Activated CD4-positive, alpha-beta memory T cell treated with anti-CD3 and anti-CD28 coated beads for 36 hours (primary cell): ENCODE data around the gene ST6GALNAC3. TPM values are rescaled to one million over a fixed set of nuclear protein-coding genes. Genes with fewer than 3 reads are reported as not detected.

Experiments
- CTCF ChIA-PET: fragments of 350-600 bp; sonication (Branson Sonifier 250); formaldehyde crosslinking; loops from one replicate; lab custom pipeline; 2021; ENCODE audit warnings: antibody characterized with exemption, inconsistent platforms; lab: Charles Lee
- POLR2A ChIA-PET: fragments of 350-600 bp; sonication (Branson Sonifier 250); formaldehyde crosslinking; loops from one replicate; lab custom pipeline; 2021; ENCODE audit warnings: antibody characterized with exemption; lab: Charles Lee
- DNase-seq: peaks from one replicate; pipeline ENCODE4 v3.0.0-alpha.2; 2020
- H3K27ac Mint-ChIP-seq: one replicate; pipeline ENCODE4 v1.8.0; 2021; ENCODE audit warnings: mixed read lengths
- H3K27me3 Mint-ChIP-seq: one replicate; pipeline ENCODE4 v1.8.0; 2021; ENCODE audit warnings: mixed read lengths
- H3K36me3 Mint-ChIP-seq: one replicate; pipeline ENCODE4 v1.8.0; 2021; ENCODE audit warnings: mixed read lengths
- H3K4me1 Mint-ChIP-seq: one replicate; pipeline ENCODE4 v1.8.0; 2021; ENCODE audit warnings: low read depth, mixed read lengths
- H3K4me3 Mint-ChIP-seq: one replicate; pipeline ENCODE4 v1.8.0; 2021; ENCODE audit warnings: mild to moderate bottlenecking, mixed read lengths
- H3K9me3 Mint-ChIP-seq: one replicate; pipeline ENCODE4 v1.8.0; 2021; ENCODE audit warnings: mixed read lengths
- intact Hi-C: fragments of 100-400 bp; cut with micrococcal nuclease; formaldehyde crosslinking; loops from one replicate; pipeline ENCODE4 v1.15.1; 2023
- total RNA-seq, 2 experiments: library from RNA; stranded (reverse); gene quantifications; one replicate each; pipeline ENCODE4 v1.2.3, GENCODE V29; 2021

ST6GALNAC3 gene
- total RNA-seq, 2 experiments from 2014 or later = 0.26 to 0.41 TPM

DNA sequence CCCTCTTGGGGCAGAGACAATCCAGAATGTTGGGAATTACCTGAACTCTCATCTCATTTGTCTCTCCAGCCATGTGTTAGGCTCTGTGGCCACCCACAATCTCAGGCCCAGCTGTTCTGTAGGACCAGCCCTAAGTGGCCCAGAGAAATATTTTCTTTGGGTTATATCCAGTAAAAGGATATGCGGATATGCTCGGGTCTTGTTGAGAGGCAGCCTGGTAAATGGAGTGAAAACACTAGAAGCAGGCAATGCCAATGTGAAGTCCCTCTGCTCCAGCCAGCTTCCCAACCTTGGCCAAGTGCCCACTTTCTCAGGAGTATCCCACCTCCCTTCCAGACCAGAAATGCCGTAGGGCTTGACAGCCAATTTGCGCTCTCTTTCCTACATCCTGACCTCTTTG lies 192.2 kb downstream of the ST6GALNAC3 start:
- Mint-ChIP-seq H3K36me3 (no peaks in the 10 kb centered on the region), H3K4me1 (peaks cover 44% of the 10 kb centered on the region), H3K27me3 (no peaks in the 10 kb centered on the region), H3K27ac (peak overlapping the region; percentile 46), H3K9me3 (no peaks in the 10 kb centered on the region), H3K4me3 (no peak overlapping the region)
- ChIA-PET POLR2A (no interaction called here), CTCF (no interaction called here)
- intact Hi-C loops = loop anchor here (1.0 to 10.0 kb wide), 2 partner anchors 28 to 482 kb away; partner anchors contain the start of gene RABGGTB
- no peak for DNase-seq

DNA sequence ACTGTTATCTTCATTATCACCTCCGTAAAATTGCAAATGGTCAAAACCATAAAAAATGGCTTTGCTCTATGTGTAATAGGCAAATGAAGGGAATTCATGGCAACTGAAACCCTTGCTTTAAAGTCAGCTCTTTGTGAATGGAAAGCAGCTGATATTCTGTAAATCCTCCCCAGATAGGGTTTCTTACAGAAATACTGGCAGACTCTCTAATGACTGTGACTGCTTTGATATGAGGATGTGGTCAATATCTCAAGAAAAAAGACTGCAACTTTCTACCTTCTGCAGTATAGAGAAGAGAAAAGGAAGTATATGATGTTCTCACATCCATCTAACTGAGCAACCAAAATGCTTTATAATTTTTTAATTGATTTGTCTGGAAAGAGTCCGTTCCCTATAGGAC lies 193.1 kb downstream of the ST6GALNAC3 start:
- POLR2A ChIA-PET = interaction anchor here (0.5 to 1.9 kb wide), 2 partner anchors 20 to 113 kb away, joined by 3 to 4 read pairs; no protein-coding TSS in a partner anchor
- Mint-ChIP-seq H3K9me3 (no peaks in the 10 kb centered on the region), H3K27ac (no peak overlapping the region), H3K4me3 (no peak overlapping the region), H3K36me3 (no peaks in the 10 kb centered on the region), H3K27me3 (no peaks in the 10 kb centered on the region), H3K4me1 (peaks cover 46% of the 10 kb centered on the region)
- no peak for DNase-seq
- CTCF ChIA-PET = interaction anchor here (1.1 kb wide), 1 partner anchor 113 kb away, joined by 6 read pairs; no protein-coding TSS in a partner anchor
- intact Hi-C loops = loop anchor here (1.0 to 10.0 kb wide), 3 partner anchors 13 to 483 kb away; partner anchors contain the start of gene RABGGTB

DNA sequence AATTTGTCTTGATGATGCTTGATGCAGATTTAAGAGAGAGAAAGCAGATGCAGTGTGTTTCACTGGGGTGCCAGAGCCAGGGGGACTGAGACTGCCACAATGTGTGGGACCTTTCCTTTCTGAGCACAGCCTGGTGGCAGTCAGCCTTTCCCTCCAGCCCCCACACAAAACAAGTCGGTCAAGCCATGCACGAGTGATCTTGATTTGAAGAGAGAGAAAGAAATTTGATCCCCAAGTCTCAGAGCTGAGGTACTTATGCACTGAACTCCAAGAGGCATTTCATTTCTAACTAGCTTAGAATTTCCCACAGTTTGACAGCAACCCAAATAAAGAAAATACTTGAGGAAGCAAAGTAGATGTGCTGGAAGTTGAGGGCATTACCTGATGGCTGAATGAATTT lies 193.8 kb downstream of the ST6GALNAC3 start:
- no peaks in the 10 kb centered on the region for H3K9me3 Mint-ChIP-seq
- POLR2A ChIA-PET = interaction anchor here (1.9 kb wide), 1 partner anchor 20 kb away, joined by 4 read pairs; no protein-coding TSS in a partner anchor
- no peaks in the 10 kb centered on the region for H3K36me3 Mint-ChIP-seq
- no peak overlapping the region for H3K4me3 Mint-ChIP-seq
- no peaks in the 10 kb centered on the region for H3K27me3 Mint-ChIP-seq
- CTCF ChIA-PET = interaction anchor here (1.1 kb wide), 1 partner anchor 114 kb away, joined by 6 read pairs; no protein-coding TSS in a partner anchor
- DNase-seq = no peak
- H3K27ac Mint-ChIP-seq = no peak overlapping the region
- intact Hi-C loops = loop anchor here (2.0 to 10.0 kb wide), 2 partner anchors 14 to 484 kb away; partner anchors contain the start of gene RABGGTB
- H3K4me1 Mint-ChIP-seq = peaks cover 48% of the 10 kb centered on the region

DNA sequence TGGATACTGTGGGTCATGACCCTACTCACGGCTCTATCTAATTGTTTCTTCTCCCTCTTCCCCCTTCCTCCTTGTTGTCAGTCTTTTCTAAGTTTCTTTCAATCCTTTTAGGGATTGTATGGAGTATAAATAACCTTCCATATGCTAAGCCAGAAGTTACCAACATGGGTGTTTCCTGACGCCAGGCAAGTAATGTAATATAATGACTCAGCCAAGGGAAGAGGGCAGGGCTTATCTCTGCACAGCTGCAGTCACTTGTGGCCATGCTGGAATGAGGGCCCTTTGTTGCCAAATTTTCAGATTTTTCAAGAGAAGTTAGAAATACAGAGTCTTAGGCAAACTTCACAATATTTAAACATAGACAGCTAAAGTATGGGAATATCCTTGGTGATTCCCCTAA lies 194.6 kb downstream of the ST6GALNAC3 start:
- H3K4me3 Mint-ChIP-seq = no peak overlapping the region
- H3K27ac Mint-ChIP-seq = no peak overlapping the region
- DNase-seq = no peak
- no peaks in the 10 kb centered on the region for H3K27me3 Mint-ChIP-seq
- CTCF ChIA-PET = no interaction called here
- peaks cover 48% of the 10 kb centered on the region for H3K4me1 Mint-ChIP-seq
- intact Hi-C loops = loop anchor here (1.0 to 10.0 kb wide), 3 partner anchors 11 to 484 kb away; partner anchors contain the start of gene RABGGTB
- no peaks in the 10 kb centered on the region for H3K9me3 Mint-ChIP-seq
- POLR2A ChIA-PET = interaction anchor here (1.9 kb wide), 1 partner anchor 19 kb away, joined by 4 read pairs; no protein-coding TSS in a partner anchor
- no peaks in the 10 kb centered on the region for H3K36me3 Mint-ChIP-seq

DNA sequence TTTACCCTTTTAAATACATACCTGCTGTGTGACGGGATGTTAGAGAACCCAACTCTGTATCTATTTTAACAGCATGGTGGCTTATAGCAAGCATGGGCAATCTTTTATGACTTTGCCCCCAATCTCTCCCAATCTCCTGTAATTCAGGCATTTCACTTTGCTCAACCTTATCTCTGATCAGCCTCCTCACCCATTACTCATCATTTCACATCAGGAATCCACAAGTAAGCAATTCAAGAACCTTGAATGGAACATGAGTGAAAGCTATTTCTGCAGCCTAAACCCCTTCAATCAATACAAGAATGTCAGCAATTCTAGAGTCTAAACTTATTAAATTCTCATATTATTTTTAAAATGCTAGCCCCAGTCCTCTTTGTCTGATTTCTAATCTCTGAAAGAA lies 199.8 kb downstream of the ST6GALNAC3 start:
- Mint-ChIP-seq H3K4me1 (peaks cover 22% of the 10 kb centered on the region), H3K9me3 (no peaks in the 10 kb centered on the region), H3K4me3 (no peak overlapping the region), H3K27ac (no peak overlapping the region), H3K36me3 (no peaks in the 10 kb centered on the region), H3K27me3 (no peaks in the 10 kb centered on the region)
- ChIA-PET POLR2A (no interaction called here), CTCF (no interaction called here)
- DNase-seq = no peak
- intact Hi-C loops = no loop called here

DNA sequence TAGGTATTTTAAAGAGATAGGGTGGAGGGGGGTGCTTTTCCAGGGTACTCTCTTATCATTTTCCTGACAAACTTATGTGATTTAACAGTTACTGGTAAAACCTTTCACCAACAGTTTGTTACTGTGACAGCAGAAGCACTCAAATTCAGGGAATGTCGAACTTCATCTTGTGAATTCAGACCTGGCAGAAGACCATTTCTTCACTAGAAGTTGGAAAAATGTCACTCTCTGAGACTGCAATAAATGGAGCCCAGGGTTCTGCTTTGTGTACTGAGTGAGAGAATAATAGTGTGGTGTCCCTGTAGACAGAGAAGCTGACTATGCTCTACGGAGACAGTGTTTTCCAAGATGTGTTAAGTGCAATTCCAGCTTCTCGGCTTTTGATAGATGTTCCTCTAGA lies 200.2 kb downstream of the ST6GALNAC3 start:
- Mint-ChIP-seq H3K27me3 (no peaks in the 10 kb centered on the region), H3K36me3 (no peaks in the 10 kb centered on the region), H3K27ac (no peak overlapping the region), H3K4me1 (peaks cover 17% of the 10 kb centered on the region), H3K4me3 (no peak overlapping the region), H3K9me3 (no peaks in the 10 kb centered on the region)
- ChIA-PET POLR2A (no interaction called here), CTCF (no interaction called here)
- intact Hi-C loops = no loop called here
- DNase-seq = no peak

DNA sequence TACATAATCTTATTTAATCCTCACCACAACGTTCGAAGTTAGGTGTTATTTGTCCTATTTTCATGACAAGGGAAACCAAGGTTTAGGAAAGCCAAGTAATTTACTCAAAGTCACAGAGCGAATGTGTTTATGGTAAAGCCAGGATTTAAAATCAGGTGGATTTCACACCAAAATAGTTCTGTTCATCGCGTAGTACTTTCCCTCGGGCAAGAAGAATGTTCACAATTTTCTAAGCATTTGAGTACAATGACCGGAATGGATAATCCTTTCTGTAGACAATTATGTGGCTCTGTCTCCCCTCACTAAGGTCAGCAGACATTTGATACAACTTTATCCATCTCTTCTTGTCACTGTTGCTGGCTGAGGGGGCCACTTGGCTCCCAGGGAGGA lies 204.2 kb downstream of the ST6GALNAC3 start:
- H3K27me3 Mint-ChIP-seq = no peaks in the 10 kb centered on the region
- no peaks in the 10 kb centered on the region for H3K9me3 Mint-ChIP-seq
- H3K27ac Mint-ChIP-seq = no peak overlapping the region
- no peak for DNase-seq
- intact Hi-C loops = no loop called here
- ChIA-PET CTCF (no interaction called here), POLR2A (no interaction called here)
- H3K4me1 Mint-ChIP-seq = peaks cover 2% of the 10 kb centered on the region
- H3K4me3 Mint-ChIP-seq = no peak overlapping the region
- H3K36me3 Mint-ChIP-seq = no peaks in the 10 kb centered on the region

DNA sequence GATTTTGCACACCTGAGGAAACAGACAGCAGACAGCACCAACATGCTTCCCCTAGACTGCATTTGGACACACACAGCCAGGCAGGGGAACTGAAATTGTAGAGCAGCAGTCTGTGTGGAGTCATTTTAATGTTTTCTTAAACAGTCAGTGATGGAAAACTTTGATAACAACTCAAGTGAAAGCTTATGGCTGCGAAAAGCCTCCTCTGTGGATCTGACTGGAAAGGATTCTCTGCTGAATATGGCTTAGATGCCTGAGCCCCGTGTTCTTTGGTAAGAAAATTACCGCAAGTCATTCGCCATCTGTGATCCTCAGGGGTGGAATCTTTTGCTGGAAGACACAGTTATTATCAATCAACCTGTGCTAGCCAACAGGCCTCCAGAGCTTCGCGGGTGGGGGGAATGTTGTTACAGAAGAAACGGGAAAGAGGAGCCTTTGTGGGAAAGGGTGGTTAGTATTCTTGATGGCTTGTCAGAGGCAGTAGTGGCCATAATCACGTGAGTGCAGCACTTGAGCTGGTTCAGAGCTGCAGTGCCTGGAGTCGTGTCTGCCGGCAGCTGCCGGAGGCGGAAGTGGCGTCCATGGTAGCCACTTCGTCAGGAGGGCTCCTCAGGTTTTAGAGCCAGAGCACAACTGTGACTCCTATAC lies 204.7 kb downstream of the ST6GALNAC3 start:
- no peak for DNase-seq
- Mint-ChIP-seq H3K27me3 (no peaks in the 10 kb centered on the region), H3K4me1 (peaks cover 1% of the 10 kb centered on the region), H3K27ac (no peak overlapping the region), H3K4me3 (no peak overlapping the region), H3K36me3 (no peaks in the 10 kb centered on the region), H3K9me3 (no peaks in the 10 kb centered on the region)
- intact Hi-C loops = no loop called here
- ChIA-PET CTCF (no interaction called here), POLR2A (no interaction called here)

DNA sequence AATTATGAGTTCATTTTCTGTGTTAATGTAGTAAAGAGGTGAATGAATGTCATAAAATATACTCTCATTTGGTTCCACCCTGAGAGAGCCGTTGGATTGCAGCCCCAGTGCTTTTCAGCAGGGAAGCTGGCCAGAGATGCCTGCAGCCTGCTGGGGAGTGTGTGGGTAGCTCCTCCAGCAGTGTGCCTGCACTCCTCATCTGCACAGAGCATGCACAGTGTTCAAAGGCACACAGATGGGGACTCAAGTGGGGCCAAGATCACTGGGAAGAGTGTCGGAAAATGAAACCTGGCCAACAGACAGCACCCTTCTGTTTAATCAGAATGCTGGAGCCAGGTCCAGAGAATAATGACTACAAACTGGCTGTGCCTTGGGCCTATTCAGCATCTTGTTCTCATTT lies 206.8 kb downstream of the ST6GALNAC3 start:
- Mint-ChIP-seq H3K9me3 (no peaks in the 10 kb centered on the region), H3K27me3 (no peaks in the 10 kb centered on the region), H3K4me1 (peaks cover 15% of the 10 kb centered on the region), H3K4me3 (no peak overlapping the region), H3K36me3 (no peaks in the 10 kb centered on the region), H3K27ac (no peak overlapping the region)
- ChIA-PET CTCF (interaction anchor here (0.5 kb wide), 1 partner anchor 132 kb away, joined by 3 read pairs; no protein-coding TSS in a partner anchor), POLR2A (no interaction called here)
- intact Hi-C loops = no loop called here
- no peak for DNase-seq

DNA sequence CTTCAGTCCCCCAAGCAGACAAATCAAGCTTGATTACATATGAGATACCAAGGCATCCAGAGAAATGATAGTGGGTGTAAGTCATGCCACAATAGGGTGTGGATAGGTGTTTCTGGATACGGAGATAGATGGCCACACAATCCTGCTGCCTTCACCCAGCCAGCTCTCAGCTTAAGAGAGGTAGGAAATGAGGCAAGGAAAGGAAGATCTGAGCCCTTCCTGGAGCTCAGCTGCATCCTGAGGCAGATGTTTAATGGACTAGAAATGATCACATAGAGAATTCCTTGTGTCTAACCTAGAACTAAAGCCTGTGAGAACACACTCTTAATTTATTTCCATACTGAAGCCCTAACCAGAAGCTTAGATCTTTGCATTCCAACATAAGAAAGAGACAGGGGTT lies 210.3 kb downstream of the ST6GALNAC3 start:
- Mint-ChIP-seq H3K27ac (no peak overlapping the region), H3K4me1 (peaks cover 47% of the 10 kb centered on the region), H3K36me3 (no peaks in the 10 kb centered on the region), H3K9me3 (no peaks in the 10 kb centered on the region), H3K4me3 (no peak overlapping the region), H3K27me3 (no peaks in the 10 kb centered on the region)
- DNase-seq = no peak
- ChIA-PET CTCF (no interaction called here), POLR2A (no interaction called here)
- intact Hi-C loops = no loop called here

DNA sequence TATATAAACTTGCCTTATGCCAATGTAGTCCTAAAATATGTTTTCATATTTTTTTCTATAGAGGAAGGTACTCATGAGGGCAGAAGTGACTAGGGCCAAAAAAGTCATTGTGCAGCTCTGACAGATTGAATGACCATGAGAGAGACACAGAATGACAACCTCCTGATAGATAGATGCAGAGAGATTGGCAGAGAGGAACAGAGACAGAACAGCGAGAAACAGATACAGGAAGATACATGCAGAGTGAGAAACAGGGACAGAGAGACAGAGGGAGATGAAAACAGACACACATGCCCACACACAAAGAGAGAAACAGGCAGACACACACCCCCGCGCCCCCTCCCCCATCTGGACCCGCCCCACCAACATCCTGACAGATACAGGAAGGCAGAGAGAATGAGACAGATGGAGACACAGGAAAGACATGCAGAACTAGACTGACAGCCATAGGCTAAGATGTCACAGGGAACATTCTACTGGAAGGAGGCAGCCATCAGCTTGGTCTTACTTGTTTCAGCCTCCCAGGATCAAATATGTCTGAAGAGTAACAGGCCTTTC lies 211.1 kb downstream of the ST6GALNAC3 start:
- no peaks in the 10 kb centered on the region for H3K27me3 Mint-ChIP-seq
- no peaks in the 10 kb centered on the region for H3K9me3 Mint-ChIP-seq
- CTCF ChIA-PET = no interaction called here
- peaks cover 55% of the 10 kb centered on the region for H3K4me1 Mint-ChIP-seq
- DNase-seq = peak; percentile 45
- no peak overlapping the region for H3K4me3 Mint-ChIP-seq
- no peaks in the 10 kb centered on the region for H3K36me3 Mint-ChIP-seq
- intact Hi-C loops = no loop called here
- no peak overlapping the region for H3K27ac Mint-ChIP-seq
- POLR2A ChIA-PET = no interaction called here

DNA sequence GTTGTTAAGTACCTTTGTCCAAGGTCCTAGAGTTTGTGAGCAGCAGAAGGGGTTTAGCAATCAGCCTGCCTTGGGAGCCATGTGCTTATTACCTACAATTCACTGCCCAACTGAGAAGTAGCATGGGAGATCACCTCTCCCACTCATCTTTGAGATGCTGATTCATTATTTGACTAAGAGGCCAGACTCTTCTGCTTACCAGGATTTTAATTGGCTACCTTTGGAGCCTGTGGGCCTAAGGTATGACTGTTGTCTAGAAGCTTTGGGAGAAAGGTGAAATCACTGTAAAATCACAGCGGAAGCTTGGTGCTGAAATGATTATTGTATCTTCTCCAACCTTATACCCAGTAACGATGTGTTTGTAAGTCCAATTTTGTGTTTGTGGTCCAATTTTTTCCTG lies 213.4 kb downstream of the ST6GALNAC3 start:
- Mint-ChIP-seq H3K27me3 (no peaks in the 10 kb centered on the region), H3K4me1 (peaks cover 69% of the 10 kb centered on the region), H3K27ac (no peak overlapping the region), H3K4me3 (no peak overlapping the region), H3K9me3 (no peaks in the 10 kb centered on the region), H3K36me3 (no peaks in the 10 kb centered on the region)
- ChIA-PET CTCF (interaction anchor here (0.6 kb wide), 1 partner anchor 1726 kb away, joined by 3 read pairs; no protein-coding TSS in a partner anchor), POLR2A (interaction anchor here (1.2 kb wide), 1 partner anchor 20 kb away, joined by 4 read pairs; no protein-coding TSS in a partner anchor)
- no peak for DNase-seq
- intact Hi-C loops = no loop called here
